ENCODE data around the gene TRIM8. TPM values are rescaled to one million over a fixed set of nuclear protein-coding genes. Genes with fewer than 3 reads are reported as not detected.
A peak's percentile ranks its signal among the peaks of the same experiment; 100 is the strongest.

The TRIM8 gene
- total RNA-seq, 1 experiment from 2014 or later: 91.6 TPM

GRCh38 chr10:102611514-102612087, 32.7 kb upstream of the TRIM8 start:
- no peak for DNase-seq (ENCODE audit: low read depth, low spot score)
- intact Hi-C loops (cut with micrococcal nuclease): no loop called here
- Histone ChIP-seq H3K9ac (ENCODE audit: low read length) (peak overlapping the region; percentile 10; the same call in 1 of the 2 replicates), H3K9me3 (ENCODE audit: control insufficient read depth in 1 of 2, insufficient read depth in 1 of 2, low read depth in 1 of 2, low read length in 2 of 2) (no peaks in the 10 kb centered on the region), H3K27ac (ENCODE audit: low read depth, low read length) (no peak overlapping the region), H3K4me2 (ENCODE audit: low read length) (peak overlapping the region; percentile 34), H3K4me3 (replicated peaks in 1 of 2; ENCODE audit: low read depth in 1 of 2, low read length in 2 of 2) (no peak overlapping the region; a peak in 1 of 4 replicates), H2AFZ (ENCODE audit: low read depth, low read length, poor library complexity, severe bottlenecking) (no peak overlapping the region), H3K79me2 (ENCODE audit: insufficient read depth, low read length) (no peaks in the 10 kb centered on the region), H4K20me1 (ENCODE audit: insufficient read depth) (no peaks in the 10 kb centered on the region), H3K36me3 (ENCODE audit: control insufficient read depth in 1 of 2, insufficient read depth in 2 of 2, low read length in 2 of 2) (no peaks in the 10 kb centered on the region), H3K9me2 (ENCODE audit: insufficient read depth) (no peaks in the 10 kb centered on the region), H3K4me1 (ENCODE audit: control insufficient read depth in 1 of 2, insufficient read depth in 2 of 2, low read length in 2 of 2) (peaks cover 24 to 83% of the 10 kb centered on the region in 2 experiments), H3K27me3 (ENCODE audit: insufficient read depth, low read length) (no peaks in the 10 kb centered on the region)
- ChIA-PET CTCF (interaction anchor here (1.6 to 1.7 kb wide), 2 partner anchors 58 to 109 kb away, joined by 4 read pairs; partner anchors contain the start of gene ACTR1A), POLR2A (interaction anchor here (0.7 to 0.8 kb wide), 2 partner anchors 14 to 30 kb away, joined by 3 read pairs; no protein-coding TSS in a partner anchor), RAD21 (ENCODE audit: low non-redundant PET in 1 of 2, low total read pairs in 2 of 2, uncharacterized antibody in 2 of 2, unreplicated experiment in 2 of 2) (no interaction called here)
- peak; percentile 33; the same call in 1 of the 2 replicates for ATAC-seq
- TF ChIP-seq ELF1 (IDR thresholded peaks at IDR 0.05; ENCODE audit: borderline replicate concordance, low read depth) (no peak), ZNF274 (IDR thresholded peaks at IDR 0.05; ENCODE audit: low read depth, low read length) (no peak), JUND (IDR thresholded peaks at IDR 0.05) (no peak), SP1 (IDR thresholded peaks at IDR 0.05; ENCODE audit: low read depth) (no peak), ZFX (IDR thresholded peaks at IDR 0.05) (no peak), EZH2 (IDR thresholded peaks at IDR 0.05) (no peak), EGR1 (IDR thresholded peaks at IDR 0.05; ENCODE audit: low read depth) (no peak), RAD21 (IDR thresholded peaks at IDR 0.05; ENCODE audit: low read depth) (no peak), CBX3 (IDR thresholded peaks at IDR 0.05; ENCODE audit: low read depth) (no peak), TCF7L2 (IDR thresholded peaks at IDR 0.05; ENCODE audit: borderline replicate concordance, extremely low read depth, insufficient read depth, insufficient read length) (no peak), POLR2A (IDR thresholded peaks at IDR 0.05; ENCODE audit: borderline replicate concordance, extremely low read depth, insufficient read depth, insufficient read length) (no peak), SRF (IDR thresholded peaks at IDR 0.05; ENCODE audit: low read depth) (no peak), CEBPB (IDR thresholded peaks at IDR 0.05; ENCODE audit: low read depth) (no peak), POLR2AphosphoS5 (IDR thresholded peaks at IDR 0.05; ENCODE audit: low read depth, low read length) (no peak)
- TF ChIP-seq, protein P1, sequence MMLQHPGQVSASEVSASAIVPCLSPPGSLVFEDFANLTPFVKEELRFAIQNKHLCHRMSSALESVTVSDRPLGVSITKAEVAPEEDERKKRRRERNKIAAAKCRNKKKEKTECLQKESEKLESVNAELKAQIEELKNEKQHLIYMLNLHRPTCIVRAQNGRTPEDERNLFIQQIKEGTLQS (IDR thresholded peaks at IDR 0.05): no peak
- TF ChIP-seq, protein P2, sequence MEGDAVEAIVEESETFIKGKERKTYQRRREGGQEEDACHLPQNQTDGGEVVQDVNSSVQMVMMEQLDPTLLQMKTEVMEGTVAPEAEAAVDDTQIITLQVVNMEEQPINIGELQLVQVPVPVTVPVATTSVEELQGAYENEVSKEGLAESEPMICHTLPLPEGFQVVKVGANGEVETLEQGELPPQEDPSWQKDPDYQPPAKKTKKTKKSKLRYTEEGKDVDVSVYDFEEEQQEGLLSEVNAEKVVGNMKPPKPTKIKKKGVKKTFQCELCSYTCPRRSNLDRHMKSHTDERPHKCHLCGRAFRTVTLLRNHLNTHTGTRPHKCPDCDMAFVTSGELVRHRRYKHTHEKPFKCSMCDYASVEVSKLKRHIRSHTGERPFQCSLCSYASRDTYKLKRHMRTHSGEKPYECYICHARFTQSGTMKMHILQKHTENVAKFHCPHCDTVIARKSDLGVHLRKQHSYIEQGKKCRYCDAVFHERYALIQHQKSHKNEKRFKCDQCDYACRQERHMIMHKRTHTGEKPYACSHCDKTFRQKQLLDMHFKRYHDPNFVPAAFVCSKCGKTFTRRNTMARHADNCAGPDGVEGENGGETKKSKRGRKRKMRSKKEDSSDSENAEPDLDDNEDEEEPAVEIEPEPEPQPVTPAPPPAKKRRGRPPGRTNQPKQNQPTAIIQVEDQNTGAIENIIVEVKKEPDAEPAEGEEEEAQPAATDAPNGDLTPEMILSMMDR (IDR thresholded peaks at IDR 0.05 in 2 of 3, conservative IDR thresholded peaks at IDR 0.05 in 1 of 3; ENCODE audit: borderline replicate concordance in 1 of 3, insufficient read depth in 1 of 3, low read depth in 2 of 3, low read length in 2 of 3): no peak
- TF ChIP-seq, protein P3, sequence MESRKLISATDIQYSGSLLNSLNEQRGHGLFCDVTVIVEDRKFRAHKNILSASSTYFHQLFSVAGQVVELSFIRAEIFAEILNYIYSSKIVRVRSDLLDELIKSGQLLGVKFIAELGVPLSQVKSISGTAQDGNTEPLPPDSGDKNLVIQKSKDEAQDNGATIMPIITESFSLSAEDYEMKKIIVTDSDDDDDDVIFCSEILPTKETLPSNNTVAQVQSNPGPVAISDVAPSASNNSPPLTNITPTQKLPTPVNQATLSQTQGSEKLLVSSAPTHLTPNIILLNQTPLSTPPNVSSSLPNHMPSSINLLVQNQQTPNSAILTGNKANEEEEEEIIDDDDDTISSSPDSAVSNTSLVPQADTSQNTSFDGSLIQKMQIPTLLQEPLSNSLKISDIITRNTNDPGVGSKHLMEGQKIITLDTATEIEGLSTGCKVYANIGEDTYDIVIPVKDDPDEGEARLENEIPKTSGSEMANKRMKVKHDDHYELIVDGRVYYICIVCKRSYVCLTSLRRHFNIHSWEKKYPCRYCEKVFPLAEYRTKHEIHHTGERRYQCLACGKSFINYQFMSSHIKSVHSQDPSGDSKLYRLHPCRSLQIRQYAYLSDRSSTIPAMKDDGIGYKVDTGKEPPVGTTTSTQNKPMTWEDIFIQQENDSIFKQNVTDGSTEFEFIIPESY (IDR thresholded peaks at IDR 0.05; ENCODE audit: extremely low read depth, insufficient replicate concordance, low read length): no peak
- TF ChIP-seq, protein P4, sequence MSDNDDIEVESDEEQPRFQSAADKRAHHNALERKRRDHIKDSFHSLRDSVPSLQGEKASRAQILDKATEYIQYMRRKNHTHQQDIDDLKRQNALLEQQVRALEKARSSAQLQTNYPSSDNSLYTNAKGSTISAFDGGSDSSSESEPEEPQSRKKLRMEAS (IDR thresholded peaks at IDR 0.05): no peak
- no TSS peak for BruUV-seq (replicated peaks)
